Measurements from ENCODE around the gene RASSF1.
"Not testable (repeated sequence)": the region's sequence is repeated elsewhere in the genome, so short reads cannot be mapped to it uniquely, and the experiment has no call there.

Gene RASSF1

GRCh38 chr3:50284121-50284520 is 56.5 kb downstream of the RASSF1 start:
- DNase-seq (ENCODE audit: low read depth in 2 of 2): not testable (repeated sequence)
